Esophagus muscularis mucosa (tissue), 4 donors: ENCODE data around the gene BCR.

Source experiments
- CTCF ChIP-seq, 3 experiments: fragments of 200-600 bp in 2 of 3; fragments of 450-650 bp in 1 of 3; sonication (generic) in 2 of 3; IDR thresholded peaks; one replicate each; pipeline ENCODE4 v1.5.1; 2017 to 2019; ENCODE audit warnings: antibody characterized with exemption in 3 of 3, mild to moderate bottlenecking in 2 of 3, moderate library complexity in 1 of 3
- EP300 ChIP-seq: sonication (generic); formaldehyde crosslinking; IDR thresholded peaks from one replicate; pipeline ENCODE4 v1.6.1; 2017; ENCODE audit warnings: antibody characterized with exemption
- POLR2A ChIP-seq: fragments of 450-650 bp; IDR thresholded peaks from one replicate; pipeline ENCODE4 v1.6.1; 2017; ENCODE audit warnings: antibody characterized with exemption, moderate library complexity, mild to moderate bottlenecking, low read depth
- POLR2AphosphoS5 ChIP-seq, 2 donors: sonication (generic); formaldehyde crosslinking; IDR thresholded peaks; one replicate each; pipeline ENCODE4 v1.6.1; 2017; ENCODE audit warnings: antibody characterized with exemption in 2 of 2

DNA sequence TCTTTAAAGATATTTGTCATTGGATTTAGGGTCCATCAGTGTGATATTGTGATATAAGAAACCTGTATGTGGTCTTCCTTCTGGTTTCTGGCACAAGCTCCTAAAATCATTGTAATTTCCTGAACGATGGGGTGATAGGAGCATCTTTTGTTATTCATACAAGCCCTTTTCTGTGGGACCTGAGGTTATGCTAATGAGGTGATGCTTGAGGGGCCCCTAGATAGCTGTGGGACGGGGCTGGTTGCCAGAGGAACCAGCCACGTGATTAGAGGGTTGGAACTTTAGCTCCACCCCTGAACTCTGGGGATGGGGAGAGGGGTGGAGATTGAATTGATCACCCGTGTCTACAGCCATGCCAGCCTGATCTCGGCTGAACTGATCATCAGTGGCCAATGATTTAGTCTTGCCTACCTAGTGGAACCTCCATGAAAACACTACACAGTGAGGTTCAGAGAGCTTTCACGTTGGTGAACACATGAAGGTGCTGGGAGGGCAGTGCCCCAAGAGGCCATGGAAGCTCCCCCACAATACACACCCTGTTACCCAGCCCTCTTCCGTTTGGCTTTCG lies 62.8 kb downstream of the BCR start:
- no peak for TF ChIP-seq POLR2AphosphoS5 (IDR thresholded peaks at IDR 0.05)
- no peak for TF ChIP-seq CTCF (IDR thresholded peaks at IDR 0.05)
- no peak for TF ChIP-seq POLR2A
- no peak for TF ChIP-seq EP300
